Stimulated activated CD8-positive, alpha-beta memory T cell treated with anti-CD3 and anti-CD28 coated beads, Interleukin-15, amount 100 ng/mL, for 1 hour (primary cell): Measurements from ENCODE around the gene TCTA.
"Not testable (repeated sequence)": the region's sequence is repeated elsewhere in the genome, so short reads cannot be mapped to it uniquely, and the experiment has no call there.

Source experiments
- DNase-seq: peaks from one replicate; pipeline ENCODE4 v3.0.0-alpha.2; 2020; ENCODE audit warnings: low read depth

The TCTA gene, protein sequence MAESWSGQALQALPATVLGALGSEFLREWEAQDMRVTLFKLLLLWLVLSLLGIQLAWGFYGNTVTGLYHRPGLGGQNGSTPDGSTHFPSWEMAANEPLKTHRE

DNA sequence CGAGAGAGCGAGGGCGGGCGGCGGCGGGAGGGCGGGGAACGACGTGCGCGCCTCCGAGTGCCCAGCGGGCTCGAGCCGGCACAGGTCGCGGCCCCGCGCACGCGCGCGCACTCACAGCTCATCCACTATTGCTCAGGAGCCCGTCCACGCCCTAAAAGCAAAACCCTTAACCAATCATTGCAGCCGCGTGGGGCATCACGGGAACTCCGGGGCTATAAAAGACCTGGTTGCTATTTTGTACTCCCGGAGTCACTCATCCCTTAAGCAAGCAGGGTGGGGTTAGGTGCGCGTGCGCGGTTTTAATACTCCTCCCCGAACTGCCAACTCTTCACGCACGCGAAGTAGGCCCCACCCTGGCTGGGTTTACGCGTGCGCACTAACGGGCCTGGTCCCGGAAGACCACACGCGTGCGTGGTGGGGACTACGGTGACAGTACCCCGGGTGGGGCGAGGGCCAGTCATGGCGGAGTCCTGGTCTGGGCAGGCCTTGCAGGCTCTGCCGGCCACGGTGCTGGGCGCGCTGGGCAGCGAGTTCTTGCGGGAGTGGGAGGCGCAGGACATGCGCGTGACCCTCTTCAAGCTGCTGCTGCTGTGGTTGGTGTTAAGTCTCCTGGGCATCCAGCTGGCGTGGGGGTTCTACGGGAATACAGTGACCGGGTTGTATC, at the start of gene TCTA, which contains the start of gene RHOA:
Gene TCTA, plus strand, starts transcription at position 456 of the 664 bp plus-strand sequence. Its CDS starts 4 bp downstream, at position 460.
Gene RHOA, minus strand, starts transcription at position 9 of the 664 bp plus-strand sequence. CDS start 36,387 bp downstream, outside the sequence.
- peak; percentile 93 for DNase-seq

DNA sequence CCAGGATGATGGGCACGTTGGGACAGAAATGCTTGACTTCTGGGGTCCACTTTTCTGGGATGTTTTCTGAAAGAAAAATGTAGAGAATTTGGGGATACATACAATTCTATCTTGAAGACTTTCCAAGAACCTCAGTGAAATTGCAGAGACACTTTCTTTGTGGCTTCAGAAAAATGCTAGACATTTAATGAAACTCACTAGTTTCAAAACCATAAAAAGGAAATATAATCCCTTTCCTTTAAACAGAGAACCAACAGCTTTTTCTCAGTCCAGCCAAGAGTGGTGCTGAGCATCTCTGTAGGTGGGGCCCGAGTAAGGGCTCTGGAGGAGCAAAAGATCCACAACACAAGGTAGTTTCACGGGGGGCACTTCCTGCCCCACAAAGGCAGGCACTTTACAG, 49.7 kb upstream of the TCTA start:
- no peak for DNase-seq

DNA sequence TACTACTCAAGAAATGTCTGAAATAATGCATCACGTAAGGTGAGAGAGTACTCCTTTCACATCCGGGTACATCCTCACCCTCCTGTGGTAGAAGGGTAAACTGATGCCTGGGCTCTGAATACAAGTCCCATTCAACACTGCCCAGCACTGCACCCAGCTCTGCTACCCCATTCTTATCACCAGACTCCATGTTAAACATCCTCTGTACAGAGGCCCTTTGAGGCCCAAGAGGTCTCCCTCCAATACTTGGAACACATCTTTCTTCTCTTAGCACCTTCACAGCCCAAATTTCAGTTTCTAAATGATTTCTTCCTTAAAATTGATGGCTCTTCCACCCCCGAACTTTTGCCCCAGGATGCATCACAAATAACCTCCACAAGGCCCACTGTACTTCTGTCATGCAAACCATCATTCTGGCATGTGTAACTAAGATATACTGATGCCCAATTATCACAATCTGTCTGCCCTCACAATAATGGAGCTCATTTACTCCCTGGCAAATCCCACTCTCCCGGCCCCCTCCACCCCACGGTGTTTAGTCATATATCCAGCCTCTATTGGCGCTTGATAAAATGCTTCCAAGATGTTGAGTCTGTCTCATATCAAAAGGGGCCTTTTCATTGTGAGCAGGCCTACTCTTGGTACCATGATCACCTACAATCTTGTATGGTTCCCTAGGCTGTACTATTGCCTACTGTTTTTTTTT, 41.5 kb upstream of the TCTA start:
- DNase-seq, result no peak

DNA sequence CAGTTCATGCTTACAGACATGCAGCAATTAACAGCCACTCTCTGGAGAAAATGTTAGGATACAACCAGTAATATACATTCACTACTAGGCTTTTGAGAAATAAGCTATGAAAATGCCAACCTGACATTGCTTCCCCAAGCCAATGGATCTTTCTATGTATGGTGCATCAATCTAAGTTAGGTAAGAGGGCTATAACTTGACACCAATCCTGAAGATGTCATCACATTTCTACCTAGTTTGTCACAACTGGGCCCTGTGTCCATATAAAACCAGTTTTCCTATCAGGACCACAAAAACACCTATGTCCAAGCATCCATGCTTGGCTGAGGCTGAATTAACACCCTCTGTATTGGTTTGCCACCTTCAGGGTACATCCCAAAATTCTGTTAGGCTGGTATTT, 40.3 kb upstream of the TCTA start:
- DNase-seq, result no peak

DNA sequence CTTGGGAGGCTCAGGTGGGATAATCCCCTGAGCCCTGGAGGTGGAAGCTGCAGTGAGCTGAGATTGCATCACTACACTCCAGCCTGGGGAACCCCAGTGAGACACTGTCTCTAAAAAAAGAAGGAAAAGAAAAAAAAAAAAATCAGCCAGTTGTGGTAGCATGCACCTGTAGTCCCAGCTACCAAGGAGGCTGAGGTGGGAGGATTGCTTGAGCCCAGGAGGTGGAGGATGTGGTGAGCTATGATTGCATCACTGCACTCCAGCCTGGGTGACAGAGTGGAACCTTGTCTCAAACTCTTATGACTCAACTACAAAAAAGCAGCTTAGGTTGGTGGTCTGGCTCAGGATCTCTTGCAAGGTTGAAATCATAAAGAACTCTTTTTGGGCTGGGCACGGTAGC, 34.7 kb upstream of the TCTA start:
- no peak for DNase-seq

DNA sequence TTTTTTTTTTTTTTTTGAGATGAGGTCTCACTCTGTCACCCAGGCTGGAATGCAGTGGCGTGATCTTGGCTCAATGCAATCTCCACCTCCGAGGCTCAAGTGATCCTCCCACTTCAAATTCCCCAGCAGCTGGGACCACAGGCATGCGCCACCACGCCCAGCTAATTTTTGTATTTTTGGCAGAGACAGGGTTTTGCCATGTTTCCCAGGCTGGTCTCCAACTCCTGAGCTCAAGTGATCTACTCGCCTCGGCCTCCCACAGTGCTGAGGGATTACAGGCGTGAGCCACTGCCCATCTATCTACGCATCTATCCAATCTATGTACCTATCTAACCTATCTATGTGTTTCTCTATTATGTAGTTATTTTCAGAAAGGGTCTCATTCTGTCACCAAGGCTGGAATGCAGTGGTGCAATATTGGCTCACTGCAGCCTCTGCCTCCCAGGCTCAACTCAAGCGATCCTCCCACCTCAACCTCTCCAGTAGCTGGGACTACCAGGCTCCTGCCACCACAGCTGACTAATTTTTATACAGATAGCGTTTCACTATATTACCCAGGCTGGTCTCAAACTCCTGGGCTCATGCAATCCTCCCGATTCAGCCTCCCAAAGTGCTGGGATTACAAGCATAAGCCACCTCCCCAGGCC, 33.9 kb upstream of the TCTA start:
- no peak for DNase-seq

DNA sequence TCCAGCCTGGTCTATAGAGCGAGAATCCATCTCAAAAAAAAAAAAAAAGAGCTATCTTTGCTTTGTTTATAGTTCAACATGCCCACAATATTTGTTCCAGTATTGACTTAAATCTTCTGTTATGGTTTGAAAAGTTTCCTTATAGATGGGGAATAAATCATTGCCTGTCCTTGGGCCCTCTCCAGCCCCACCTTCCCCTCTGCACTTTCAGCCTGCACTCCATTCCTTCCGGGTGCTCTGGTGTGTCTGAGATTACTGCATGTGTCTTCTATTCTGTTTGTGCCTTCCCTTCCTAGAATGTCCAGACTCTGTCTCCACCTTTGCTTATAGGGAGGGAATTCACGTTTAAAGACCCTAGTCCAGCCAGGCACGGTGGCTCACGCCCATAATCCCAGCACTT, 28.8 kb upstream of the TCTA start:
- no peak for DNase-seq

DNA sequence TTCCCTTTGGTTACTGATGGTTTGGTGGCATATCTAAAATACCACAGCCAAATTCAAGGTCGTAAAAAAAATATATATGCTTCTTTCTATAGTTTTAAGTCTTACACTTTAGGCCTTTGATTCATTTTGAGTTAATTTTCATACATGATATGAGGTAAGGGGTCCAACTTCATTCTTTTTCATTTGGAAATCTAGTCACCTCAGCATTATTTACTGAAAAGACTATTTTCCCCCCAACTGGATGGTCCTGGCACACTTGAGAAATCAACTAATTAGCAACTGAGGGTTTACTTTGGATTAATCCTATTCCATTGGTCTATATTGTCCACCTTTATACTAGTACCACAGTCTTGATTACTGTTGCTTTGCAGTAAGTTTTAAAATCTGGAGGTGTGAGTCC, 26.6 kb upstream of the TCTA start:
- no peak for DNase-seq

DNA sequence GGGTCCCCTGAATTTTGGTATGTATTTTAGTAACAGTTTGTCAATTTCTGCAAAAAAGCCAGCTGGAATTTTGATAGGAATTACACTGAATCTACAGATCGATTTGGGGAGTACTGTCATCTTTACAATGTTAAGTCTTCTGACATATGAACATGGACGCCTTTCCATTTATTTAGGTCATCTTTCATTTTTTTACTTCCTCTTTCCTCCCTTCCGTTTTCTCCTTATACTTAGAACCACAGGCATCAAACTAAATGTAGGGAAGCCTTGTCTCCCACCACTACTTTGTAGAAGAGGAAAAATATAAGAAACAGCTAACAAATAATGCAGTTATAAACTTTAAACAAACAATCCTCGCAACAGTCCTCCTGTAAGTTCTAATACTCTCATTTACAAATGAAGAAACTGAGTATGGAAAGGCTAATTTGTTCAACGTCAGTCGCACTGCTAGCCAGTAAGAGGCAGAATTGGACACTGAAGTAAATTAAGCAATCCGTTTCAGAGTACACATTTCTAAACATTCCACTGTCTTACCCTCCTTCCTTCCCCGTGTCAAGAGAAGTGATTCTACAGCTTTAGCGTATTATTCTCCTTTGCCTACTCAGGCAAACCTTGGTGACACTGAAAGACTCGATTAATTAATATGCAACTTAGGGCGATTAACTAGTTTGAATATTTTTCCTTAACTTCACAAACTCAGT, 26.0 kb upstream of the TCTA start:
- no peak for DNase-seq

DNA sequence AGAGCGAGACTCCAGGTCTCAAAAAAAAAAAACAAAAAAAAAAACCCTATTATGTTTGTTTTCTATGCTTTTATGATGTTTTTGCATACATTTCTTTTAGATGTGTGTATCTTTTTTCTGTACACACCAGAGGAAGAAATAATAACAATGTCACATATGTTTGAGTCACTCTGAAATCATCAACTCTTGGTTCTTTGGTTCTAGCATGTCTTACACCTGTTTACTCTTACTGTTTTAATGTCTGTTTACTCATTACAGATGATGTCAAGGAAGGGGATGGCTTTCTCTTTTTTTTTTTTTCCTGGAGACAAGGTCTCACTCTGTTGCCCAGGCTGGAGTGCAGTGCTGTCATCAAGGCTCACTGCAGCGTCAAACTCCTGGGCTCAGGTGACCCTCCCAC, 24.5 kb upstream of the TCTA start:
- DNase-seq, result no peak

DNA sequence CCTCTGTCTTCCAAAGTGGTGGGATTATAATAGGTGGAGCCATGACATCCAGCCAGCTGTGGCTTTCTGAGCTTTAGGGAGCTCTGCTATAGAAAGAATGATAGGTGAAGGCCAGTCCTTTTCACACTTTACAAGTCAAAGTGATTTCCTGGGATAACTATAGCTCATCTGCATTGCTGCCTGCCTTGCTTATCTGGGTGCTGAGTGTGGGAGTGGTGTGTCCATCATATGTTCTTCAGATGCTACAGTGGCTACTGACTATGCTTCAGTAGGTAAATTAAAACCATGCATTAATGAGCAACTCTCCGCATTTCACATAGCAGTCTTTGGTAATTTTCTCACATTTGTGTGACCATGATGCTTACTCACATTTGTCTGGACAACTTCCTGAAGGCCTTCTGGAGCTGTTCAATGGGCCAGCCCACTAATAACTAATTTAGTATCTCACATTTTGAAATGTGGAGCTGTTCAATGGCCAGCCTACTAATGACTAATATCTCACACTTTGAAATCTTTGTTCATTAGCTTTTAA, 23.9 kb upstream of the TCTA start:
- DNase-seq, result no peak

DNA sequence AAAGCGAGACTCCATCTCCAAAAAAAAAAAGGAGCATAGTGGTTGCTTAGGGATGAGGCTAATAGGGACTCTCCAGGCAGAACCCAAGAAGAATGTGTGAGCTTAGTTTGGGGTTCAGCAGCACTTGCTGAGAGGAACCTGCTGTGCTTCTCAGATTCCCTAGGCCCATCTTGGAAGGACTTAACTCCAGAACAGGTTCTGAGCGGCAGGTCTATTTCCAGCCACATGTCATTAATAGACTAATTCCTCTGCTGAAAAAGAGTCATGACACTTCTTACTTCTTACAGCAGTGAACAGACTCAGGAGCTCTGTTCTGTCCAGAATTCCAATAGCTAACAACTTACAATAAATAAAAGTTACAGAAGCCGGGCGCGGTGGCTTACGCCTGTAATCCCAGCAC, 22.9 kb upstream of the TCTA start:
- DNase-seq, result no peak

DNA sequence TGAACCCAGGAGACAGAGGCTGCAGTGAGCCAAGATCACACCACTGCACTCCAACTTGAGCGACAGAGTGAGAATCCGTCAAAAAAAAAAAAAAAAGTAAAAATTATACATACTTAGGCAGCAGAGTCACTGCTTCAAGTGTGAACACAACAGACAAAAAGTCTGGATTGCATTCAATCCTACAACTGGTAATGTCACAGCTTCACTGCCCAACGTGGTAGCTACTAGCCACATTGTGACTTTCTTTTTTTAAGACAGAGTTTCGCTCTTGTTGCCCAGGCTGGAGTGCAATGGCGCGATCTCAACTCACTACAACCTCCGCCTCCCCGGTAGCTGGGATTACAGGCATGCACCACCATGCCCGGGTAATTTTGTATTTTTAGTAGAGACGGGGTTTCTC, 20.9 kb upstream of the TCTA start:
- DNase-seq, result not testable (repeated sequence)

DNA sequence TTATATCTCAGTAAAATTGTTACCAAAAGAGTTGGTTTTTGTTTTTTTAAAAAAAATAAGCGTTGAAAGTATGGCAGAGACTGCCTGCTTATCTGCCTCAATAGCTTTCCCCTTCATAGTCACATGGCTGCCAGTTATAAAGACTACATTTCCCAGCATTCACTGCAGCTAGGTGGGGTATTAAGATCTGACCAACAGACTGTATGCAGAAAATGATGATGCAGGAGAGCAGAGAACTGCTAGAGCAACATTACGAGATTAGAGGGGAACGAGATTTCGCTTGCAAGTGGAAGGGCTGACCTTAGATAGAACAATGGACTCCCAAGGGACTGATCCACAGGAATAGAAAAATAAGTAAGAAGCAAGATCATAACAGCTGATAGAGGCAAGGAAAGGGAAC, 14.8 kb upstream of the TCTA start:
- DNase-seq, result no peak

DNA sequence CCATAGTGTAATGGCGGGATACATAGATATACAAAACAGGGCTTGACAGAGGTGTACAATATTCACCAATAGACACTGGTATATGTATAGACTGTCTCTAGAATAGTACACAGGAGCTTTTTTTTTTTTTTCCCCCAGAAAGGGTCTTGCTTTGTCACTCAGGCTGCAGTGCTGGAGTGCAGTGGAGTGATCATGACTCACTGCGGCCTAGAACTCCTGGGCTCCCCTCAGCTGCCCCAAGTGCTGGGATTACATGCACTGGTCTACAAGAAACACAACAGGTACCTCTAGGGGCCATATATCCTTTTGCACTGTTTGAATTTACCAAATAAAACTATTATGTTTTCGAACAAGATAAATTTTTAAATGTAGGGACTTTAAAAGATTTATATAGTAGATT, 12.8 kb upstream of the TCTA start:
- no peak for DNase-seq

DNA sequence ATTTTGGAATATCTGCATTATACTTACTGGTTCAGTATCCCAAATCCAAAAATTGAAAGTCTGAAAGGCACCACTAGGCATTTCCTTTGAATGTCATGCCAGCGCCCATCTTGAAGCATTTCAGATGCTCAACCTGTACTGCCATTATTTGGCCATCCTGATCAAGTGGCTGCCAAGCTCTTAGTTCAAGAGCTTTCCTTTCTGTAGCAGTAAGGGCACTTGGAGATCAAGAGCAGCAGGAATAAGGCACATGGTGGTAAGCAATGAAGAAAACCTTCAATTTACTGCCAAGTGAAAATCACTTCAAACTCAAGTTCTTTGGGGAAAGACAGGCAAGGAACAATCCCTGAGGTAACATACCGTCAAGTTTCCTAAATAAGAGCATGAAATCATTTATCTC, 10.5 kb upstream of the TCTA start:
- DNase-seq, result no peak

DNA sequence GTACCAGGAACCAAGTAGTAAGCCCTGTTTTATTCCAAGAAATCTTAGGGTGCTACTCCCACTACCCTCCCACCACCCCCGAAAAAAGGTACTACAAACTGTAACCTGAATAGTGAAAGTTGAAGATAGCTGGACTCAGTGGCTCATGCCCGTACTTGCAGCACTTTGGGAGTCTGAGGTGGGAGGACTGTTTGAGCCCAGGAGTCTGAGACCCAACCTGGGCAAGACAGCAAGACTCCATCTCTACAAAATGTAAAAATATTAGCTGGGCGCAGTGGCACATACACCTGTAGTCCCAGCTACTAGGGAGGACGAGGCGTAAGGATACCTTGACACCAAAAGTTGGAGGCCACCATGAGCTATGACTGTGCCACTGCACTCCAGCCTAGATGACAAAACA, 8.3 kb upstream of the TCTA start:
- no peak for DNase-seq

DNA sequence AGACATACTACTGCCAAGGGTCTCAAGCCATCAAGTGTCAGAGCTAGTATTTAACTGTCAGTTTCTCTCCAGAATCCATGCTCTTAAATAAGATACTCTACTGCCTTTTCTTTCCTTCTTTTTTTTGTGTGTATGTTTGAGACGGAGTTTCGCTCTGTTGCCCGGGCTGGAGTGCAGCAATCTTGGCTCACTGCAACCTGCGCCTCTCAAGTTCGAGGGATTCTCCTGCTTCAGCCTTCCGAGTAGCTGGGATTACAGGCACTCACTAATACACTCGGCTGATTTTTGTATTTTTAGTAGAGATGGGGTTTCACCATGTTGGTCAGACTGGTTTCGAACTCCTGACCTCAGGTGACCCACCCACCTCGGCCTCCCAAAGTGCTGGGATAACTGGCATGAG, 6.7 kb upstream of the TCTA start:
- DNase-seq, result not testable (repeated sequence)

DNA sequence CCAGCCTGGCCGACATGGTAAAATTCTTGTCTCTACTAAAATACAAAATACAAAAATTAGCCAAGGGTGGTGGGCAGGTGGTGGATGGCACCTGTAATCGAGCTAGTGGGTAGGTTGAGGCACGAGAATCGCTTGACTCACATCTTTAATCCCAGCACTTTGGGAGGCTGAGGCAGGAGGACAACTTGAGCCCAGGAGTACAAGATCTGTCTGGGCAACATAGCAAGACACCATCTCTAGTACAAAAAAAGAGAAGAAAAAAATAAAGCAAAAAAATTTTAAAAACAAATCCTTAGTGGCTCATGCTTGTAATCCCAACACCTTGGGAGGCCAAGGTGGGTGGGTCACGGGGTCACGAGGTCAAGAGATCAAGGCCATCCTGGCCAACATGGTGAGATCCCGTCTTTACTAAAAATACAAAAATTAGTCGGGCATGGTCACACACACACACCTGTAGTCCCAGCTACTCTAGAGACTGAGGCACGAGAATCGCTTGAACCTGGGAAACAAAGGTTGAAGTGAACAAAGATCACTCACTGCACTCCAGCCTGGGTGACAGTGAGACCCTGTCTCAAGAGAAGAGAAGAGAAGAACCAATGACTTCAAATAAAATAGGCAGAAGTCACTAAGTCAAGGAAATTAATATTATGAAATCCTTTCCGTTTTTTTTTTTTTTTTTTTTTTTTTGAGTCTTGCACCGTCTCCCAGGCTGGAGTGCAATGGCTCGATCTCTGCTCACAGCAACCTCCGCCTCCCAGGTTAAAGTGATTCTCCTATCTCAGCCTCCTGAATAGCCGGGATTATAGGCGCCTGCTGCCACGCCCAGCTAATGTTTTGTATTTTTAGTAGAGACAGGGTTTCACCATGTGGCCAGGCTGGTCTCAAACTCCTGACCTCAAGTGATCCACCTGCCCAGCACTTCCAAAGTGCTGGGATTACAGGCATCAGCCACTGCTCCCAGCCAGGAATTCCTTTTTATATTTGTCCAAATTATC, 5.4 kb upstream of the TCTA start:
- DNase-seq, result no peak

DNA sequence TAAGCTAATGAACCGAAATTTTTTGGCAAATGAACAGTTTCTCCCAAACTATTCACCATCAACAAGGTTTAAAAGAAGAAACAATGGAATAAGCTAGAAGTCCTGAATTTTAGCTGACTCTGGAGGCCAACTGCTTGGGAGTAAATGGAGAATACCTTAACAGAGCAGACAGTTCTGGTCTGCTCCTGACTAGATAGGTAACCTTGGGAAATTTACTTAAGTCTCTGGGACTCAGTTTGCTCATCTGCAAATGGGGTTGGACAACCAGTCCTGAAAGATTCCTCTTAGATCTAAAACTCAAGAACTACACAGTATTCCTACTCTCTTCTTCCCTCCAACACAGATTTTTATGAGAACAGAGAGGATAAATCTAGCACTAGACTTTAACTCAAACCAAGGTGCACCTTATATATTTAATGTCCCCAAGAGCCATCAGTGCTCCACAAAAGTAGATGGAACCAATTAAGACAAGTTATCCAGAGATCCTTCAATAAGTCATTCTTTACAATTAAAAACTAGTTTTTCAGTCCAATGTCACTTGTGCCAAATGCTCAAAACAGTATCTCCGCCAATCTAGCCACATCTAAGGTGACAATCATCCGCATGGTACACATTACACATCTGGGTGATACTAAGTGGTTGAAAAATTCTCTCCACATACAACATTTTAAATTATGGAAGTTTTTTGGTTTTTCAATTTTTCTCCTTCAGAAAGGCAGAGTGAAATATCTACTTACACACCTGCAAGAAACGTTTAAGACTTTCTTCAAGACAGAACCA, 2.0 kb upstream of the TCTA start:
- no peak for DNase-seq
